ENCODE data around the gene RBM39. TPM values are rescaled to one million over a fixed set of nuclear protein-coding genes. Genes with fewer than 3 reads are reported as not detected.

RBM39 gene
- total and polyA plus RNA-seq, 9 of the 15 experiments (the other 6 are each of a cell fraction or from before 2014, with no cell fraction given): 143 to 319 (median 228) TPM

GRCh38 chr20:35731469-35731788 lies 10.6 kb downstream of the RBM39 start:
- Histone ChIP-seq H3K4me2 (ENCODE audit: insufficient read depth, low read length) (no peak overlapping the region), H3K9ac (ENCODE audit: insufficient read depth in 1 of 2, low read depth in 2 of 2, low read length in 2 of 2) (no peak overlapping the region), H3K36me3 (ENCODE audit: control insufficient read depth, insufficient read depth, low read length) (peaks cover 98% of the 10 kb centered on the region), H3K27me3 (ENCODE audit: control insufficient read depth in 2 of 2, insufficient read depth in 2 of 2, low read length in 2 of 2) (no peaks in the 10 kb centered on the region), H3K27ac (ENCODE audit: extremely low read depth, low read depth, low read length) (no peak overlapping the region), H3K4me3 (no peak overlapping the region), H3K9me1 (ENCODE audit: control insufficient read depth, insufficient read depth, low read length) (no peaks in the 10 kb centered on the region), H2AFZ (ENCODE audit: low read depth, low read length) (no peak overlapping the region), H4K20me1 (replicated peaks; ENCODE audit: control insufficient read depth, insufficient read depth, low read length) (peaks cover 44% of the 10 kb centered on the region), H3K79me2 (ENCODE audit: control insufficient read depth, insufficient read depth, low read length) (peaks cover 95% of the 10 kb centered on the region), H3K4me1 (replicated peaks in 1 of 2; ENCODE audit: control insufficient read depth in 2 of 2, insufficient read depth in 2 of 2, low read length in 2 of 2) (peaks cover 0 to 2% of the 10 kb centered on the region in 2 experiments; a peak in 2 of 5 replicates), H3K9me3 (replicated peaks; ENCODE audit: control insufficient read depth, insufficient read depth, low read depth, low read length) (no peaks in the 10 kb centered on the region)
- no peak for FAIRE-seq
- ChIA-PET CTCF (ENCODE audit: low intra/inter-chr PET ratio) (no interaction called here), POLR2A (interaction anchor here (0.9 to 7.4 kb wide), 7 partner anchors 8 to 153 kb away, joined by 3 to 99 read pairs (median 7); partner anchors contain the start of gene RBM39)
- in situ Hi-C loops (cut with MboI) (no loop called here), intact Hi-C loops (cut with micrococcal nuclease) (no loop called here)
- no TSS peak for BruUV-seq (replicated peaks)
- DNase-seq (ENCODE audit: extremely low read depth in 1 of 4, low spot score in 3 of 4): no peak
- WGBS (ENCODE audit: insufficient coverage, low coverage, missing lambda C conversion rate): 90% methylated on average over 2 of the region's 2 CpGs
- 0 out of 2 replicates have a peak, but pooled peaks have one; percentile 34 for TF ChIP-seq FOXO4 (CRISPR knock-in tag; IDR thresholded peaks at IDR 0.05)
- TF ChIP-seq MTA2 (IDR thresholded peaks at IDR 0.05; ENCODE audit: low read depth): no peak
- no peak for TF ChIP-seq MCM7 (IDR thresholded peaks at IDR 0.05)
- no peak for TF ChIP-seq RBM14 (IDR thresholded peaks at IDR 0.05; ENCODE audit: borderline replicate concordance, insufficient read depth, low read depth, low read length)
- TF ChIP-seq CCNT2 (IDR thresholded peaks at IDR 0.05; ENCODE audit: borderline replicate concordance, extremely low read depth, insufficient read length, low read depth, low read length): no peak
- TF ChIP-seq HCFC1 (IDR thresholded peaks at IDR 0.05; ENCODE audit: low read depth, low read length): no peak
- no peak for TF ChIP-seq ZNF143 (CRISPR knock-in tag; IDR thresholded peaks at IDR 0.05)
- TF ChIP-seq MNT (conservative IDR thresholded peaks at IDR 0.05): 0 out of 4 replicates have a peak, but pooled peaks of 1 of the 2 experiments have one; percentile 23
- no peak for TF ChIP-seq ZNF507 (tag; conservative IDR thresholded peaks at IDR 0.05)
- 0 out of 2 replicates have a peak, but pooled peaks have one; percentile 15 for TF ChIP-seq ZNF586 (CRISPR knock-in tag; conservative IDR thresholded peaks at IDR 0.05)
- TF ChIP-seq MAFF (IDR thresholded peaks at IDR 0.05; ENCODE audit: low read length): no peak
- TF ChIP-seq ZNF785 (CRISPR knock-in tag; IDR thresholded peaks at IDR 0.05): no peak
- TF ChIP-seq SRSF7 (optimal IDR thresholded peaks at IDR 0.05; ENCODE audit: low read depth, low read length): no peak
- ATAC-seq: no peak
